ENCODE results near the gene MYH6. TPM values are rescaled to one million over a fixed set of nuclear protein-coding genes. Genes with fewer than 3 reads are reported as not detected.

Gene MYH6
- total RNA-seq, 1 experiment from 2014 or later = 0.07 TPM

GRCh38 chr14:23441076-23441475 lies 33.0 kb upstream of the MYH6 start:
- WGBS (ENCODE audit: extremely low coverage, insufficient read length, low lambda C conversion rate) = no CpG with 5 or more reads among the region's 1 CpG
- Histone ChIP-seq H2BK15ac (ENCODE audit: low read depth, low read length) (no peak overlapping the region), H3K23ac (ENCODE audit: insufficient read length, low read depth, low read length) (no peak overlapping the region), H3K4me2 (ENCODE audit: insufficient read depth, insufficient read length, low read length) (no peak overlapping the region), H2BK12ac (ENCODE audit: insufficient read length, low read depth, low read length) (no peak overlapping the region), H2BK5ac (ENCODE audit: insufficient read length, low read length) (no peak overlapping the region), H2BK120ac (ENCODE audit: low read depth, low read length, poor library complexity, severe bottlenecking) (no peak overlapping the region), H2AFZ (ENCODE audit: low read length) (no peak overlapping the region), H3K56ac (ENCODE audit: insufficient read length, low read depth, low read length) (no peak overlapping the region), H4K8ac (replicated peaks; ENCODE audit: insufficient read length, low read depth, low read length) (no peak overlapping the region), H3K27me3 (ENCODE audit: insufficient read depth, low read length) (no peaks in the 10 kb centered on the region; the same call in 1 of the 2 replicates), H3K4me1 (ENCODE audit: insufficient read depth, low read length) (no peaks in the 10 kb centered on the region), H3T11ph (ENCODE audit: low read length) (no peak overlapping the region), H3K79me2 (ENCODE audit: insufficient read depth, low read length) (no peaks in the 10 kb centered on the region), H2BK20ac (ENCODE audit: low read depth, low read length, poor library complexity, severe bottlenecking) (no peak overlapping the region), H3K27ac (ENCODE audit: insufficient read length, low read depth, low read length) (no peak overlapping the region), H2AK5ac (ENCODE audit: insufficient read length, low read length) (no peak overlapping the region), H3K79me1 (ENCODE audit: insufficient read depth, low read depth, low read length, poor library complexity, severe bottlenecking) (no peaks in the 10 kb centered on the region), H4K5ac (ENCODE audit: insufficient read length, low read depth, low read length) (no peak overlapping the region), H3K23me2 (ENCODE audit: insufficient read length, low read depth, low read length, poor library complexity, severe bottlenecking) (no peaks in the 10 kb centered on the region), H4K20me1 (ENCODE audit: control insufficient read depth, insufficient read depth, insufficient read length) (no peaks in the 10 kb centered on the region), H3K9me3 (ENCODE audit: control insufficient read depth, low read depth, low read length) (no peaks in the 10 kb centered on the region), H3K4ac (ENCODE audit: low read depth, low read length) (no peak overlapping the region), H3K14ac (ENCODE audit: insufficient read depth, low read length) (no peak overlapping the region), H3K9ac (ENCODE audit: extremely low read depth, insufficient read length, low read length) (no peak overlapping the region), H4K91ac (ENCODE audit: insufficient read length, low read depth, low read length) (no peak overlapping the region), H3K18ac (ENCODE audit: insufficient read length, low read depth, low read length) (no peak overlapping the region)
- no peak for TF ChIP-seq CTCF (conservative IDR thresholded peaks at IDR 0.05)
- Mint-ChIP-seq H3K4me3 (no peak overlapping the region), H3K9me3 (no peaks in the 10 kb centered on the region; a peak in 1 of 5 replicates), H3K27ac (no peak overlapping the region), H3K27me3 (ENCODE audit: low read depth) (peaks cover 40% of the 10 kb centered on the region), H3K4me1 (peaks cover 45 to 46% of the 10 kb centered on the region in 2 experiments), H3K36me3 (ENCODE audit: insufficient read depth in 1 of 3, low read depth in 3 of 3) (no peaks in the 10 kb centered on the region)
- no peak for DNase-seq
